Fibroblast of peridontal ligament (primary cell): ENCODE data around the gene SEC23A.
A peak's percentile ranks its signal among the peaks of the same experiment; 100 is the strongest.
"Not testable (repeated sequence)": the region's sequence is repeated elsewhere in the genome, so short reads cannot be mapped to it uniquely, and the experiment has no call there.

Source experiments
- DNase-seq: peaks from one replicate; pipeline ENCODE4 v3.0.0-alpha.2; 2010; ENCODE audit errors: extremely low read depth

Gene SEC23A

DNA sequence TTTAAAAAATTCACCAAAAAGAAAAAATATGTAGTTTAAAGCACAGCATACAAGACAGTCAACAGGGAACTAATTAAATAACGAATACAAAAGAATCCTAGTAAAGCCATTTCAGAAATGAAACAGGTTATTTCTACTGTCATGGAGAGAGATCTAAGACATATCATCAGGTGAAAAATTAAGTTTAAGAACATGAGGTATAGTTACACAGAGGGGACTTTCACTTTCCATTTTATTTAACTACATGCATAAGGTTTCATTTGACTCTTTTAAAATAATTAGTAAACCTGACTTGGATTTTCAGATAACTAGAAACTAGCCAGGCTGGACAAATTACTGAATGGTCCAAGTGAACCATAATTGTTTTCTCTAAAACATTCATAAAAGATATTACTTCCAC is 11.3 kb downstream of the SEC23A start:
- DNase-seq: no peak

DNA sequence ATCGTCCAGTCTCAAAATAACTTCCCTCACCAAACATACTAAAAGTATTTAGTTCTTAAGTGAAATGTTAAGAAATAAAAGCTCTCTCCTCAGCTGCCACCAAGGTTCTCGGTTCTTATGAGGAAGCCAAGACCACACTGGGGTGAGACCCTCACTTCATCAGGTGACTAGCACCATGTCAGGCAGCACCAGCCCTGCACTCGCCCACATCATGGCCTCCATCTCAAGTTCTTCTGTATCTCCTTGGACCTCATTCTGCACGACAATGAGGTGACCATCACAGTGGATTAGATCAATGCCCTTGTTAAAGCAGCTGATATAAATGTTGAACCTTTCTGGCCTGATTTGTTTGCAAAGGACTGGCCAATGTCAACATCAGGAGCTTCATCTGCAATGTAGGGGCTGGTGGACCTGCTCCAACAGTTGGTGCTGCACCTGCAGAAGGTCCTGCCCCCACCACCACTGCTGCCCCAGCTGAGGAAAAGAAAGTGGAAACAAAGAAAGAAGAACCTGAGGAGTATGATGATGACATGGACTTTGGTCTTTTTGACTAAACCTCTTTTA is 12.4 kb downstream of the SEC23A start:
- no peak for DNase-seq

DNA sequence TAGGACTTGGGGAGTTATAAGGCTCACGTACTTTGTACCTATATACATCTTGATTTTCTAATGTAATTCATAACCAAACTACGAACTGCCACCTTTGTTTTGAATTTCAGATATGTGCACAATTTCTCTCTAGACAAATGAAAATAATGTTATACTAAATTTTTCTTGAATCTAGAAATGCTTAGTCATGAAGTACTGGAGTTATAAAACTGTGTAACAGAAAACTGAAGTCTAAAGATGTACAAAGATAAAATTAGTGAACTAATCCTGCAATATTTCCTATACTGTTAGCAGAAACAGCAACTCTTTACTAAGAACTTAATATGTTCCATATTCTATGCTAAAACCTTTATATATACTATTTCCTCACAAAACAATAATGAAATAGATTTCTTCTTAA is 15.5 kb downstream of the SEC23A start:
- no peak for DNase-seq

DNA sequence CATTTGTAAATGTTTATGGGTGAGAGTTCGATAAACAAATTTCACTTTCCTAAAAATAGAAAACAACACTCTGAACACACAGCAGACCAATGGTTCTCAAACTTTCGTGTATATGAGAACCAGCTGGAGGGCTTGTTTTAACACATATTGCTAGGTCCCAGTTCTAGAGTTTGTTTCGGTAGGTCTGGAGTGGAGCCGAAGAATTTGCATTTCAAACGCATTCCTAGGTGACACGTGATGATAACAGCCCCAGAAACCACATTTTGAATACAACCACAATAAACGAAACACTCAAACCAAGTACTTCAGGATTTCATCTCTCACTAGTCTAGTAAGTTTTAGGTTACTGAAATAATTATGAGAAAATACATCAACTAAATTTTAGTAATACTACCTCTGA is 17.1 kb downstream of the SEC23A start:
- peak; percentile 57 for DNase-seq

DNA sequence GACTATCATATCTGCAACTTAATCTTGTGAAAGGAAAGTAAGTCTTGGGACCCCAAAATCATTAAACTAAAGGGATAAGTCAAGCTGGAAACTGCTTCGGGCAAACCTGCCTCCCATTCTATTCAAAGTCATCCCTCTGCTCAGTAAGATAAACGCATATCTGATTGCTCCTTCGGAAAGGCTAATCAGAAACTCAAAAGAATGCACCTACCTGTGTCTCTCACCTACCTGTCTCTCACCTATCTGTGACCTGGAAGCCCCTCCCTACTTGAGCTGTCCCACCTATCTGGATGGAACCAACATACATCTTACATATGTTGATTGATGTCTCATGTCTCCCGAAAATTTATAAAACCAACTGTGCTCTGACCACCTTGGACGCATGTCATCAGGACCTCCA is 19.9 kb downstream of the SEC23A start:
- DNase-seq: no peak

DNA sequence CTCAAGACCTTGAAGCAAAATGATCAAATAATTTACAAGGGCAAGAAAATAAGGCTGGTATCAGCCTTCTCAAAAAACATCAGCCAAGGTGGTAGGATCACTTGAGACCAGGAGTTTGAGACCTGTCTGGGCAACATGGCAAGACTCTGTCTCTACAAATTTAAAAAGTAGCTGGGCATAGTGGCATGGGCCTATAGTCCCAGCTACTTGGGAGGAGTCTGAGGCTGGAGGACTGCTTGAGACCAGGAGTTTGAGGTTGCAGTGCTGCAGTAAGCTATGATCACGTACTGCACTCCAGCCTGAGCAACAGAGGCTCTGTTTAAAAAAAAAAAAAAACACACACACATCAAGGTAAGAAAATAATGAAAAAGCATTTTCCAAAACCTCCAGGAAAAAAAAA is 22.1 kb downstream of the SEC23A start:
- DNase-seq: no peak

DNA sequence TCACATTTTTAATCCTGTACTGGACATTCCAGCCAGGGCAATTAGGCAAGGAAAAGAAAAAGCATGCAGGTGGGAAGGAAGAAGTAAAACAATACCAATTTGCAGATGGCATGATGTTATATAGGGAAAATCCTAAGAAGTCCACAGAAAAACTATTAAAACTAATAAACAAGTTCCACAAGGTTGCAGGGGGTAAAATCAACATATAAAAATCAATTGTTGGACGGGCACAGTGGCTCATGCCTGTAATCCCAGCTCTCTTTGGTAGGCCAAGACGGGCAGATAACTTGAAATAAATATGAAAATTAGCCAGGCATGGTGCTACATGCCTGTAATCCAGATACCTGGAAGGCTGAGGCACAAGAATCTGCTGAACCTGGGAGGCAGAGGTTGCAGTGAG is 31.9 kb downstream of the SEC23A start:
- no peak for DNase-seq

DNA sequence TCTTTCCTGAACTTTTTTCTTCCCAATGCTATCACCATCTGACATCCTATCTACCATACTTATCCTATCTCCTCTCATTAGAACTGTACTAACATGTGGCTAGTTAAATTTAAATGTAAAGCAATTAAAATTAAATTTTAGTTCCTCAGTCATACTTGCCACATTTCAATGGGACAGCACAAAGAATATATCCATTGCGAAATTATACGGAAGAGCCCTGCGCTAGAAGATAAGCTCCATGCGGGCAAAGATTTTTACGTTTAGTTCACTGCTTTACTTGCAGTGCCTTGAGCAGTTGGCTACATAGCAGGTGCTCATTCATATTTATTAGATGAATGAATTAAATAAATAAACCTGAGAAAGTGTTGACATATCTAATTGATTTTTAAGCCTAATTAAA is 33.1 kb downstream of the SEC23A start:
- no peak for DNase-seq

DNA sequence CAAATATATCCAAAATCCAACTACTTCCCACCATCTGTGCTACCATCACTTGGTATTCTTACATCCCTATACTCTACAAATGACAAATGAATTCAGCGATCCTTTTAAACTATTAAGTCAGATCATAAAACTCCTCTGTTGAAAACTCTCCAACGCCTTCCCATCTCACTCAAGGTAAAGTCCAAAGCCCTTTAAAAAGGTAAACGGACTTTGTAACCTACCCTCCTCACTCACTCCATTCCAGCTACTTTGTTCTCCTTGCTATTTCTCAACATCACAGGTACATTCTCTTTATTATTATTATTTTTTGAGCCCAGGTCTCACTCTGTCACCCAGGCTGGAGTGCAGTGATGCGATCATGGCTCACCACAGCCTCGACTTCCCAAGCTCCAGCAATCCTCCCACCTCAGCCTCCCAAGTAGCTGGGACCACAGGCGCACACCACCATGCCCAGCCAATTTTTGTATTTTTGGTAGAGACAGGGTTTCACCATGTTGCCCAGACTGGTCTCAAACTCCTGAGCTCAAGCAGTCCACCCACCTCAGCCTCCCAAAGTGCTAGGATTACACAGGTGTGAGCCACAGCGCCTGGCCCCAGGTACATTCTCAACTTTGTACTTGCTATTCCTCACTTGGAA is 33.7 kb downstream of the SEC23A start:
- not testable (repeated sequence) for DNase-seq

DNA sequence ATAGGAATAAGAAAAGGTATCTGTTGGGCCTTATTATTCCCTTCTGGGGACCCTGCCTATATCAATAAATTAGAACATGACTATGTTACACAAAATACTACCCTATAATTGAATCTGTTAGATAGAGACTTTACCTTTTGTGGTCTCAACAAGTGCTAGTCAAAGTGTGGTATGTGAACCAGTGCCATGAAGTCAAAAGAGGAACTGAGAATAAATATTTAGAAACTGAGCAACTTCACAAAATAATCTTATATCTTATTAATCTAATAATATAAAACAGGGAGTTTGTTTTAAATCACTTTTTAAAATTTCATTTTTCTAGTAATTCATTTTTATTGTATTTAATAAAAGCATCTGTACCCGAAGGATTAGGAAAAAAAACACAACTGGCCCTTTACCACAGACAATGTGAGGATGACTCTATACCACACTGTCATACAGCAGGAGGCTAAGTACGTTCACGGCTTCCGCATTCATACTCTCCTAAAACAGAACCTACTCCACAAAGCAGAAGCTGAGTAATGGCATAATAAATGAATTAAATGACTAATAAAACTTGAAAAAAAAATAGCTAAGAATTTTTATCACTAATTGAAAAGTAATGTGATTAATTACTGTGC is 42.1 kb downstream of the SEC23A start:
- DNase-seq: no peak

DNA sequence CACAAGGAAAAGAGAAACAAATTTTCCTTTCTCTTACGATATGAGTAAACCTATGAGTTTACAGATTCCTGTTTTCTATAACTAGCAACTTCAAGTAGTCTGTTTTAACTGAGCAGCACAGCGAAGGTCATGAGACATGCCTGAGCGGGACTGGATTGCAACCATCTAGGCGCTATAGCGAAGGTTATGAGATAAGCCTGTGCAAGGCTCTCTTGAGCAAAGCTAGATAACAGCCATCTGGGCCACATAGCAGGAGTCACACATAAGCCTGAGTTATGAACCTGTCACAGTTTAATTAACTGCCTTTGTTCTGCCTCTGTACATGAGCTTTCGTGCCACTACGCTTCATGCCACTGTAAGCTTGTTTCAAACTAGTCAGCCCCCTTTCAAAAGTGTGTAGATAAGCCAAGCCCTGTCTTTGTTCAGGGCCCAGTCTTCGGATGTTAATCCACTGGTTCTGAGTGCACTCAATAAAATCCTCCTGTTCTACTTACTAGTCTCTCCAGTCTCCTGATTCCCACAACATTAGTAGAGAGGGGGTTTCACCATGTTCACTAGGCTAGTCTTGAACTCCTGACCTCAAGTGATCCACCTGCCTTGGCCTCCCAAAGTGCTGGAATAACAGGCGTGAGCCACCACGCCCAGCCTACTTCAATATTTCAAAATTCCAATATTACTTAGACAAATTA is 47.1 kb downstream of the SEC23A start:
- no peak for DNase-seq

DNA sequence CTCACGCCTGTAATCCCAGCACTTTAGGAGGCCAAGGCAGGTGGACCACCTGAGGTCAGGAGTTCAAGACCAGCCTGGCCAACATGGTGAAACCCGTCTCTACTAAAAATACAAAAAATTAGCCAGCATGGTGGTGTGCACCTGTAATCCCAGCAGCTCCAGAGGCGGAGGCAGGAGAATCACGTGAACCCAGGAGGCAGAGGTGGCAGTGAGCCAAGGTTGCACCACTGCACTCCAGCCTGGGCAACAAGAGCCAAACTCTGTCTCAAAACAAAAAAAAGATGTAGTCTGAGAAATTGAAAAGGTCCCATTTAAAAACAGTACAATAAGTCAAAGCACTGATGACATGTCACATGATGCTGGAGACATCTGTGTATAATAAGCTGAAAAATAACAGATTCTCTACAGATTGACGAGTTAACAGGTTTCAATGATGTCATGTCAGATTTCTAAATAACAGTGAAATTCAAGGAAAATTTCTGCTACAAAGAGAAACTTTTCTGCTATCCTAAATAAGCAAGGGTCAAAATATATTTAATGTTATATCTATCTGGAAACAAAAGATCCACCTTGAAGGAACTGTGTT is 50.1 kb downstream of the SEC23A start:
- DNase-seq: not testable (repeated sequence)

DNA sequence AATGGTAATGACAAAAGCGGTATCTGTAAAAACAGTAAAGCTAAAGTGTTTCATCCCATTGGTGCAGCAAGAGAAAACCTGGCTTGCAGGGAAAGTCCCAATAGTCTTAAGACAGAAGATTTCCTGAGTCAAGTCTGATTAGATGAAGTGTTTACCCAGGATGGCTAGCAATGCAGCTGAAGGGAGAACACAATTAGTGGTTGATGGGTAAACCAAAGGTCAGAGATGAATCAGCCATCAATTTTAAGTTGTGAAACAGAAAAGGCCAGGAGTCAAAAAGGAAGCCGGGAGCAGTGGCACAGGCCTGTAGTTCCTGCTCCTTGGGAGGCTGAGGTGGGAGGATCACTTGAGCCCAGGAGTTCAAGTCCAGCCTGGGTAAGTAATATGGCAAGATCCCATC is 52.6 kb downstream of the SEC23A start:
- peak; percentile 88 for DNase-seq

DNA sequence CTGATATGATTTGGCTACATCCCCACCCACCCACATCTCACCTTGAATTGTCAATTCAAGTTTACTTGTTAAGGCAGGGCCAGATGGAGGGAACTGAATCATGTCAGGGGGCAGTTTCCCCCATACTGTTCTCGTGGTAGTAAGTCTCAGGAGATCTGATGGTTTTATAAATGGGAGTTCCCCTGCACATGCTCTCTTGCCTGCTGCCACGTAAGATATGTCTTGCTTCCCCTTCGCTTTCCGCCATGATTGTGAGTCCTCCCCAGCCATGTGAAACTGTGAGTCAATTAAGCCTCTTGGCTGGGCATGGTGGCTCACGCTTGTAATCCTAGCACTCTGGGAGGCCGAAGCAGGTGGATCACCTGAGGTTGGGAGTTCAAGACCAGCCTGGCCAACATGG is 57.1 kb downstream of the SEC23A start:
- DNase-seq: not testable (repeated sequence)

DNA sequence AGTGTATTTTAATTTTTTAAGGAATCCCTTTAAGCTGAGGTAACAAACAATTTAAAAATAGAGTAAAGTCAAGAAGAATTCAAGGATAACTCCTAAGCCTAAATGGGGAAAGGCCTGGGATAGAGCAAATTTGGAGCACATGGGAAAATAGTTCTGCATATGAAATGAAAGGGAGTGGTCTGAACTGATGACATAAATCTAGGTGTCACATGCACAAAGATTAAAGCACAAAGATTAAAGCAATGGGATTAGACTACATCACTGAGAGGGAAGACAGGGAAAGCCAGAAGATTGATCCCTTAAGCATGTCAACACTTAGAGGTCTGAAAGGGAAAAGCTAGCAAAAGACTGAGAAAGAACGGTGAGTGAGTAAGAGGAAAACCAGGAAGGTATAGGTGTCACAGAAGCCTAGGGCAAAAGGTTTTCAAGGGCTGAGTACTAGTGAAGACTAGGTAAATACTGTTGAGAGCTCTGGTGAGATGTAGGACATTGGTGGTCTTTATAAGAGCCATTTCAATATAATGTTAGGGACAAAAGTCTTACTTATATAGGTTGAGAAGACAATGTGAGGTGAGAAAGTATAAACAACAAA is 59.6 kb downstream of the SEC23A start:
- no peak for DNase-seq

DNA sequence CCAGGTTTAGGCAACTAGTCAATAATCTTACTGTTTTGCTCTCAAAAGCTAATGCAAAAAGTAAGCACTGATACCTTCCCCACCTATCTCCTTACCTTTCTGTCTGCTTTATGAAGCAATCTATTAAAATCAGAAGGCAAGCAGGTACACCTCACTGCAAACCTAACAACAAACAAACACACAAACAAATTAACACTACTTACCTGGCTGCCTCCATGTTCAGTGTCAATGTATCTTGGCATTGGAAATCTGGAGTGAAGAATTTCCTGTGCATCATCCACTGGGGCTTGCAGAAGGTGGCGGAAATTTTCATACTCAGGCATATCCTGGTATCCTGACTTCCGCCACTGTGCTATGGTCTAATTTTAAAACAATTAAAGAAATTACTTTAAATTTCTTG is 62.5 kb downstream of the SEC23A start:
- no peak for DNase-seq

DNA sequence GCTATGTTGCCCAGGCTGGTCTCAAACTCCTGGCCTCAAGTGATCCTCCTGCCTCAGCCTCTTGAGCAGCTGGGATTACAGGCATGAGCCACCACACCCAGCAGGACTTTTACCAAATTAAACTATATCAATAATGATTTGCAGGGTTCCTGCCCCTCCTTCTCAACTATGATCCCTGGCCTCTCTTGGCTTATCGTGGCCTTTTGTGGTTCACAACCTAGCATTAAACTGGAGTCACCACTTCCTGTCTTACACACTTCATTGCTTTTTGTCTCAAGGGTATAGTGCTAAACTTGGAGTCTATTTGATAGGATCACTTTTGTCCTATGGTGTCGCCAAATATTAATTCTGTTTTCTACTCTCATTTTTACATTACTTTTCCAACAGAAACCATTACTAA is 64.5 kb downstream of the SEC23A start:
- DNase-seq: no peak

DNA sequence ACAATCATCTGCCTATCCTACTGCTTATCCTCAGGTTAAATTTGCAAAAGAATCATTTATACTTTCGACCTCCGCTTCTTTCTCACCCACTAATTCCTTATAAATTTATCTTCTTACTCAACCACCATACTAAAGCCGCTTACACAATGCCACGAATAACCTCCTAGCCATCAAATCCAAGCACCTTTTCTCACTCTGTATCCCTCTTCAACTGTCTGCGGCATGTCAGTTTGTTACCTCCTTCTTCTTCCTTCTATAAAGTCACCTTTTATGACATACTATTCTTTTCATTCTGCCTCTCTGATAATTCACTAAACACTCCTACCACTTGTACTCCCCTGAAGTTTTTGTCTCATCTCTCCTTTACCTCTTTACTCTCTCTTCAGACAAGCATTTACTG is 66.3 kb downstream of the SEC23A start:
- DNase-seq: no peak

DNA sequence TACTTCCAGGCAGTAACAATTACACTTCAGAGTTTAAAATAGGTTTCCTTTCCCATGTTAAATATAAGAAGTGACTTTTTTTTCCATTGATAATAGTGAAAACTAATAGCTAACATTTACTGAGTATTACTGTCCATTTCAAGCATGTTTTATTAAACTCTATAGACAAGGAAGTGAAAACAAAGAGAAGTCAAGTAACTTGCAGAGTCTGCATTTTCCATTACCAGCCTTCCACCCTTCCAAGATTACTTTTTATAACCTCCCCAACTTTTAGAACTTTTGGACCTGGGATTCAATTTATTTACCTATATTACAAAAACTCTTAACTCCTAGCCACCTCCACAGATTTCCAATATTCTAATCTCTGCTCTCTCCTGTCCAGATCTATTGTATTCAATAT is 67.7 kb downstream of the SEC23A start:
- DNase-seq: no peak

DNA sequence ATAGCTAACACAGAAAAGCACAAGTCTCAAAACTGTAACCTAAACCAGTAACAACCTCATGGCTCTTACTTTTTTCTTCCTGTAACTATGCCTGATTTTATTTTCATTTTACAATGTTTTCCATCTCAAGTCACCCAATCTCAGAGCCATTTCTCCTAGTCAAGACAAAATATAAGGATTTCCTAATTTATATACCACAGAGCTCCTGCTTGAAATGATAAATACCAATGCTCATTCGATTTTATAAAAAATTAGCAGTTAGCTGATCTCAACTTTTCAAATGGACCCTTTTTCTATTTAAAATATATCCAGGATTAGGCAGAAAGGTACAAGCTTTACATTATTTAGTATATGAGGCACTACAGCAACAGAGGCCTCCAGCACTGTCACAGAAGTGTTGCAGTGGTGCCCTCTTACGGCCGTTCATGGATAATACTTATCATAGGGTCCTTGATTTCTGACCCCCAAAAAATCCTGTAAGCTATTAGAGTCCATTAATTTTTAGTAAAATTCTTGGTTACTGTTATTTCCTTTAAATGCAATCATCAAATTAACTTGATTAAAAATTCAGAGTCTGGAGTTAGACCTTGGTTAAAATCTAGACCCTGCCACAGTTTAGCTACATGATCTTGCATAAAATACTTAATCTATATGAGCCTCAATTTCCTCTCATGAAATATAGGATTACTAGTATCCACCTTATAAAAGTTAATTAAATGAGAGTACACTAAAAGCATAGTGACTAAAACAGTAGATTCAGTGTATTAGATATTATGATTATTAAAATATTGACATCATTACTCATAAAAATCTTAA is 68.3 kb downstream of the SEC23A start:
- peak; percentile 13 for DNase-seq

DNA sequence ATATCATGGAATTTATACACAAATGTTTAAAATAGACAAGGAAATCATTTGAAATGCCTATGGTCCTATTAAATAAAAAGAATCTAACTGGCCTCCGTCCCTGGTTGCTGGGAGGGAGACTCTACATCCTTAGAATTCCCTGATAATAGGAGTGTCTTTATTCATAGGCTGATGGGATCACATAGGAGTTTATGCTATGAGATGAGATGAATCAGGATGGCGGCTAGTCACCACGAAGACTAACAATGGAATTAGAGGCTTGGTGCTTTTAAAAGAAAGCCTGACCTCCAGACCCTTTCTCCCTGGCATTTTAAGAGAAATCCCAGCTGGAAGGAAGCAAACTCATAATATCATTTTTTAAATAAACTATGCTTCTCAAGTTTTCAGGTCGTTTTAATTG is 69.7 kb downstream of the SEC23A start:
- DNase-seq: no peak
